Measurements from ENCODE around the gene UCK1.

UCK1 gene

GRCh38 chr9:131530920-131531832 is at the start of gene UCK1:
UCK1 (minus strand) TSS chr9:131531263; CDS start chr9:131531174, 89 bp downstream.
- DNase-seq (ENCODE audit: low read depth): peak; percentile 62

- DNase-seq (ENCODE audit: low read depth): no peak
These were observed 49.3 kb upstream of the UCK1 start for GRCh38 chr9:131580358-131580757.

GRCh38 chr9:131579789-131580211 is 48.7 kb upstream of the UCK1 start:
- DNase-seq (ENCODE audit: low read depth): no peak

GRCh38 chr9:131578731-131579504 is 47.9 kb upstream of the UCK1 start:
- no peak for DNase-seq (ENCODE audit: low read depth)

GRCh38 chr9:131578021-131578420 is 47.0 kb upstream of the UCK1 start:
- DNase-seq (ENCODE audit: low read depth): no peak

- no peak for DNase-seq (ENCODE audit: low read depth)
These were observed 46.2 kb upstream of the UCK1 start for GRCh38 chr9:131577005-131578000.

- DNase-seq (ENCODE audit: low read depth): no peak
These were observed 45.1 kb upstream of the UCK1 start for GRCh38 chr9:131575946-131576853.

GRCh38 chr9:131574730-131575640 is 43.9 kb upstream of the UCK1 start:
- DNase-seq (ENCODE audit: low read depth): no peak

- DNase-seq (ENCODE audit: low read depth): no peak
These were observed 36.8 kb upstream of the UCK1 start for GRCh38 chr9:131567910-131568309.

- no peak for DNase-seq (ENCODE audit: low read depth)
These were observed 35.1 kb upstream of the UCK1 start for GRCh38 chr9:131566158-131566557.

GRCh38 chr9:131565369-131565768 is 34.3 kb upstream of the UCK1 start:
- no peak for DNase-seq (ENCODE audit: low read depth)

GRCh38 chr9:131562032-131562959 is 31.2 kb upstream of the UCK1 start:
- no peak for DNase-seq (ENCODE audit: low read depth)

GRCh38 chr9:131559421-131560000 is 28.4 kb upstream of the UCK1 start:
- no peak for DNase-seq (ENCODE audit: low read depth)

- DNase-seq (ENCODE audit: low read depth): no peak
These were observed 26.9 kb upstream of the UCK1 start for GRCh38 chr9:131557855-131558548.

- DNase-seq (ENCODE audit: low read depth): no peak
These were observed 25.0 kb upstream of the UCK1 start for GRCh38 chr9:131555841-131556673.

- no peak for DNase-seq (ENCODE audit: low read depth)
These were observed 23.8 kb upstream of the UCK1 start for GRCh38 chr9:131554843-131555351.

Measured in T-helper 22 cell (primary cell).